Vagina (tissue), 2 donors: Measurements from ENCODE around the gene ARPC5. TPM values are rescaled to one million over a fixed set of nuclear protein-coding genes. Genes with fewer than 3 reads are reported as not detected.

Source experiments
- DNase-seq, 2 donors: peaks; one replicate each; pipeline ENCODE4 v3.0.0-alpha.2; 2017; ENCODE audit errors: extremely low spot score in 2 of 2
- H3K27ac ChIP-seq: fragments of 200-600 bp; sonication (generic); one replicate; pipeline ENCODE4 v1.5.1; 2019
- H3K27me3 ChIP-seq: fragments of 200-600 bp; sonication (generic); one replicate; pipeline ENCODE4 v1.5.1; 2019
- H3K36me3 ChIP-seq, 2 donors: fragments of 200-600 bp; sonication (generic); one replicate each; pipeline ENCODE4 v1.5.1; 2017 to 2019
- H3K4me1 ChIP-seq: fragments of 200-600 bp; sonication (generic); one replicate; pipeline ENCODE4 v1.5.1; 2019
- H3K4me3 ChIP-seq, 2 donors: fragments of 200-600 bp; sonication (generic); 1 replicate in 1 of 2; 2 replicates in 1 of 2; pipeline ENCODE4 v1.5.1; 2016 to 2019
- H3K9me3 ChIP-seq: fragments of 200-600 bp; sonication (generic); one replicate; pipeline ENCODE4 v1.5.1; 2019
- POLR2A ChIP-seq, 2 donors: fragments of 450-650 bp; IDR thresholded peaks; one replicate each; pipeline ENCODE4 v1.6.1; 2017; ENCODE audit warnings: antibody characterized with exemption in 2 of 2, mild to moderate bottlenecking in 2 of 2, moderate library complexity in 2 of 2
- POLR2AphosphoS5 ChIP-seq, 2 donors: sonication (generic); formaldehyde crosslinking; IDR thresholded peaks; one replicate each; pipeline ENCODE4 v1.9.0; 2017; ENCODE audit warnings: antibody characterized with exemption in 2 of 2, mild to moderate bottlenecking in 2 of 2, low read depth in 1 of 2; ENCODE audit not compliant: insufficient read depth in 1 of 2
- intact Hi-C: fragments of 100-400 bp; cut with DNase I; formaldehyde crosslinking; loops from one replicate; pipeline ENCODE4 v1.15.1; 2023
- total RNA-seq: library from RNA; depleted of rRNA; stranded (reverse); fragments of >200 nt; gene quantifications from one replicate; pipeline ENCODE4 v1.2.3, GENCODE V29; 2016
- TF ChIP-seq, protein P1 (sequence below), 3 experiments: fragments of 450-650 bp in 2 of 3; fragments of 200-600 bp in 1 of 3; sonication (generic) in 1 of 3; IDR thresholded peaks; one replicate each; pipeline ENCODE4 v1.5.1; 2017 to 2019; ENCODE audit warnings: antibody characterized with exemption in 3 of 3, mild to moderate bottlenecking in 2 of 3, moderate library complexity in 2 of 3

The ARPC5 gene
- total RNA-seq, 1 donor from 2014 or later = 48.4 TPM

DNA sequence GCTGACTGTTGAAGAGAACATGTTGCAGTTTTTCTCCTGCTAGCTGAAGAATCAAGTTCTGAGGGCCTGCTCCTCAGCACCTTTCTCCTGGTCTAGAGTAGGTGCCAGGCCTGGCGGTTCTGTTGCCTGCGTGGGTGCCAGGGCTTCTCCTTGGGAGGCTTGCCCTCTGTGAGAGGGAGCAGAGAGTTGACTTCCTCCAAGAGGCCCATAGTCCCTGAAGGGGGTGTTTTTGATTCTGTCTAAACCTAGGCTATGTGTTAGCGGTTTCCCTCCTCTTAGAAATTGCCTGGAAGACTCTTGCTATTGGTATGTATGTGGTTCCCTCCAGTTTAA is 17.8 kb upstream of the ARPC5 start:
- no peak for DNase-seq
- no peaks in the 10 kb centered on the region for H3K36me3 ChIP-seq
- no peaks in the 10 kb centered on the region for H3K27me3 ChIP-seq
- intact Hi-C loops = no loop called here
- H3K27ac ChIP-seq = no peak overlapping the region
- TF ChIP-seq POLR2A (IDR thresholded peaks at IDR 0.05) (no peak), POLR2AphosphoS5 (IDR thresholded peaks at IDR 0.05; ENCODE audit: insufficient read depth in 1 of 2, low read depth in 1 of 2) (no peak)
- TF ChIP-seq, protein P1, sequence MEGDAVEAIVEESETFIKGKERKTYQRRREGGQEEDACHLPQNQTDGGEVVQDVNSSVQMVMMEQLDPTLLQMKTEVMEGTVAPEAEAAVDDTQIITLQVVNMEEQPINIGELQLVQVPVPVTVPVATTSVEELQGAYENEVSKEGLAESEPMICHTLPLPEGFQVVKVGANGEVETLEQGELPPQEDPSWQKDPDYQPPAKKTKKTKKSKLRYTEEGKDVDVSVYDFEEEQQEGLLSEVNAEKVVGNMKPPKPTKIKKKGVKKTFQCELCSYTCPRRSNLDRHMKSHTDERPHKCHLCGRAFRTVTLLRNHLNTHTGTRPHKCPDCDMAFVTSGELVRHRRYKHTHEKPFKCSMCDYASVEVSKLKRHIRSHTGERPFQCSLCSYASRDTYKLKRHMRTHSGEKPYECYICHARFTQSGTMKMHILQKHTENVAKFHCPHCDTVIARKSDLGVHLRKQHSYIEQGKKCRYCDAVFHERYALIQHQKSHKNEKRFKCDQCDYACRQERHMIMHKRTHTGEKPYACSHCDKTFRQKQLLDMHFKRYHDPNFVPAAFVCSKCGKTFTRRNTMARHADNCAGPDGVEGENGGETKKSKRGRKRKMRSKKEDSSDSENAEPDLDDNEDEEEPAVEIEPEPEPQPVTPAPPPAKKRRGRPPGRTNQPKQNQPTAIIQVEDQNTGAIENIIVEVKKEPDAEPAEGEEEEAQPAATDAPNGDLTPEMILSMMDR (IDR thresholded peaks at IDR 0.05) = no peak
- H3K9me3 ChIP-seq = no peaks in the 10 kb centered on the region
- H3K4me3 ChIP-seq = no peak overlapping the region
- no peaks in the 10 kb centered on the region for H3K4me1 ChIP-seq

DNA sequence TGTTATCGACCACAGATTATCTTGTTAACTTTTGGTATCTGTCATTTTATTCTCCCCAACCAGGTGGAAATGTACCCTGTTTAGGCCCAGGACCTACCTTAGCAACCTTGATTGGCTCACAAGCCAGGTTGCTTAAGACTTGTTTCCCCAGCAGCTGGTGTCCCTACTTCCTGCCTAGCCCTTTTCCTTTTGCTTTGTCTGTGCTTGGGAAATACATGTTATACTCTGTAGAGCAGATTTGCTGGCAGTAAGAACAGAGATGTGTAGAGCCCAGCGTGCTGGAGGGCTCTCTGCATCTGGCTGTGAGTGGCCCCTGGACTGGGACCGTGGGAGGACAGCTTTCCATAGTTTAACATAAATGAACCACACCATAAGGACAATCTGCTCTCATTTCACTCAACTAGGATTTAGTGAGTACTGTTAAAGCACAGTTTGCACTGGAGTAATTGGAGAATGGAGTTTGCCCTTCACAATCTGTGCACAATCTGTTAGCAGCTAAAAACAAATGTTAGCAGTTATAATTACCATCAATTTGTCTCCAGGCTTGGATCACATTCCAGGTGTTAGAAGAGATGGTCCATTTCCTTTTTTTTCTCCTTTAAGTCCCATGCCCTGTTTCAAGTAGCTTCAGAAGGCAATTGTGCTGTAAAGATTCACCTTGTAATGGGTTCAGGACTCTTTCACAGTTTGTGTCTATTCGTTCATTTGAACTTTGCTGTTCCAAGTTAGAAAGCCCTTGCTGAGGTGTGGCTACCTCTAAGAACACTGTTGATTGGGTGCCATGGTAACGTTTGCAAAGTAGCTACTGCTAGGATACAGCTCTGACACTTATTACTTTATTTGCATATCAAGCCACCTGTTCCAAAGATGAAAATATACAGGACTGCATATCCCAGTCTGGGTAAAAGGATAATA is 17.2 kb upstream of the ARPC5 start, which contains the start of gene APOBEC4:
APOBEC4 (minus strand) TSS at position 770 of the 915 bp plus-strand sequence. CDS start 4,535 bp downstream, outside the sequence.
- H3K9me3 ChIP-seq = no peaks in the 10 kb centered on the region
- no peak for TF ChIP-seq POLR2A (IDR thresholded peaks at IDR 0.05)
- TF ChIP-seq, protein P1 (IDR thresholded peaks at IDR 0.05) = no peak
- TF ChIP-seq POLR2AphosphoS5 (IDR thresholded peaks at IDR 0.05; ENCODE audit: insufficient read depth in 1 of 2, low read depth in 1 of 2) = no peak
- no peak for DNase-seq
- no peaks in the 10 kb centered on the region for H3K4me1 ChIP-seq
- no peaks in the 10 kb centered on the region for H3K36me3 ChIP-seq
- H3K27me3 ChIP-seq = no peaks in the 10 kb centered on the region
- H3K4me3 ChIP-seq = no peak within 1 kb of the TSS
- intact Hi-C loops = no loop called here
- no peak within 1 kb of the TSS for H3K27ac ChIP-seq

DNA sequence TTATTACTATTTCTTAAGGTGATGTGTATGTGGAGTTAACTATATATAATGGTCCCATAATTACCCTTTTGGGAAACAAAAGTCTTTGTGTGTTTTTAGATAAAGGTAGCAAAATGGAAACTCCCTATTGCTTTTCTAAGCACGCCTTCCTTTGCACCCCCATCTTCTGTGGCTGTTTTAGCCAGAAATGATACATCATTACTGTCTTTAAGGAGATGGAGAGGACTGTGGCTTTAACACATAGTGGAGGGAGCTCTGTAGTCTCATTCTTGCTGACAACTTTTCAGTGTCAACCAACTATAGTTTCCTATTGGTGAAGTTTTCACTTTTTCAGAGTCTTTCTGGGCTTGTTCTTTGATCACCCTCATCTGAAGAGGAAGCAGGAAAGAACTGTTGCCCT is 16.5 kb upstream of the ARPC5 start:
- H3K9me3 ChIP-seq = no peaks in the 10 kb centered on the region
- intact Hi-C loops = no loop called here
- no peak for TF ChIP-seq POLR2A (IDR thresholded peaks at IDR 0.05)
- TF ChIP-seq, protein P1 (IDR thresholded peaks at IDR 0.05) = no peak
- TF ChIP-seq POLR2AphosphoS5 (IDR thresholded peaks at IDR 0.05; ENCODE audit: insufficient read depth in 1 of 2, low read depth in 1 of 2) = no peak
- no peak overlapping the region for H3K27ac ChIP-seq
- no peak overlapping the region for H3K4me3 ChIP-seq
- H3K4me1 ChIP-seq = no peaks in the 10 kb centered on the region
- no peaks in the 10 kb centered on the region for H3K27me3 ChIP-seq
- no peak for DNase-seq
- no peaks in the 10 kb centered on the region for H3K36me3 ChIP-seq

DNA sequence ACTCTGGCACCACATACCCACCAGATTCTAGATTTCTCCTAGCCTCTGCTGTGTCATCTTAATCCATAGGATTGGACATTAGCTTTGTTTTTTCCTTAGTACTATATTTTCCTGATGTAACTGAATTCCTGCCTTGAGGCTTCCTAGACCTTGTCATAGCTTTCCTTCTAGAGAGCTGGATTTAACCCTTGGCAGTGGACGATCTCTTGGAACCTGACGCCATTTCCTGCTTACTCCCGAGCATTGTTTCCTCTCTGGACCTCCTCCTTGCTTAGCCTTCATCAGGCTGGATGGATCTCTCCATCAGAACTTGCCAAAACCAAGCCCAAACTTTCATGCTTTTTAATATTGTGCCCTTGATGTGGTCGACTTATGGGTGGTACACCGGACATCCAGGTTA is 16.0 kb upstream of the ARPC5 start:
- H3K36me3 ChIP-seq = no peaks in the 10 kb centered on the region
- no peak for DNase-seq
- H3K9me3 ChIP-seq = no peaks in the 10 kb centered on the region
- no peaks in the 10 kb centered on the region for H3K27me3 ChIP-seq
- intact Hi-C loops = no loop called here
- H3K27ac ChIP-seq = no peak overlapping the region
- no peaks in the 10 kb centered on the region for H3K4me1 ChIP-seq
- TF ChIP-seq POLR2A (IDR thresholded peaks at IDR 0.05) = no peak
- TF ChIP-seq, protein P1 (IDR thresholded peaks at IDR 0.05) = no peak
- no peak for TF ChIP-seq POLR2AphosphoS5 (IDR thresholded peaks at IDR 0.05; ENCODE audit: insufficient read depth in 1 of 2, low read depth in 1 of 2)
- no peak overlapping the region for H3K4me3 ChIP-seq

DNA sequence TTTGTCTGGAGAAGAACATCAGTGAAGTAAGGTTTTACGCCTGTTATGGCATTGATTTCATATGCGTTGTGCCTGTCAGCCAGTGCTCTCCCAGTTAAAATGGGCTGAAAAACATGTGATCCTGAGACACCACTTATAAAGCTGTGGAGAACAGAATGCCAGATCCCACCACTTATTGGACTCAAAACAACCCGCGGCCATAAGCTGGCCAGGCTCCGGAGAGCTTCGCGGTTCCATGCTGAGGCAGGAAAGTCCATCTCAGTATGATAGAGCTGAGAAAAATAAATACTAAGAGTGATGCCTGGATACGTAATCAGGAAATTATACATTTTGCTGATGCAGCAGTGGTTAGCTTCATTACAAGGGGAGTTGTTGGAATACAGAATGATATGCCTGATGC is 12.5 kb upstream of the ARPC5 start:
- H3K4me1 ChIP-seq = no peaks in the 10 kb centered on the region
- no peak for DNase-seq
- H3K27me3 ChIP-seq = no peaks in the 10 kb centered on the region
- no peaks in the 10 kb centered on the region for H3K9me3 ChIP-seq
- TF ChIP-seq, protein P1 (IDR thresholded peaks at IDR 0.05) = no peak
- TF ChIP-seq POLR2A (IDR thresholded peaks at IDR 0.05) (no peak), POLR2AphosphoS5 (IDR thresholded peaks at IDR 0.05; ENCODE audit: insufficient read depth in 1 of 2, low read depth in 1 of 2) (no peak)
- intact Hi-C loops = no loop called here
- H3K4me3 ChIP-seq = no peak overlapping the region
- H3K27ac ChIP-seq = no peak overlapping the region
- H3K36me3 ChIP-seq = no peaks in the 10 kb centered on the region
